ENCODE results near the gene MAN1A1.

MAN1A1 gene

DNA sequence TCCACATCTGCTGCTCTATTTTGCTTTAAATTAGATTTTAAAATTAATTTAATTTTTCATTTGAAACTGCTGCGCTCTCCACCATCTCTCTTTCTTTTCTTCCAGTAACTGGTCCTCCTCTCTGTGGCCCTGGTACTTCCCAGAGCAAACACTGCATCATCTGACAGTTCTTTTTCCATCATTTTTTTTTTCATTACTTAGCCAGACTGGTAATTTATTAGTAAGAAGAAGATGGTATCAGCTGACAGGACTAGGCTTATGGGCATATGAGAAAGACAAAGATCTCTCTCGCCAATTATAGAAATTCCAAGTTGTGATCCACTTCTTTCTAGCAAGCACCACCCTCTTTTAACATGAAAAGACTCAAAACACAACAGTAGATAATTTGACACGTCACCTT is 197.4 kb downstream of the MAN1A1 start:
- in situ Hi-C loops (cut with MboI; ENCODE audit: low sequenced_read_pairs), result no loop called here

GRCh38 chr6:119148825-119149525 is 200.6 kb downstream of the MAN1A1 start:
- in situ Hi-C loops (cut with MboI; ENCODE audit: low sequenced_read_pairs), result no loop called here

- in situ Hi-C loops (cut with MboI; ENCODE audit: low sequenced_read_pairs), result no loop called here
Observed at GRCh38 chr6:119148098-119148824, 201.3 kb downstream of the MAN1A1 start.

GRCh38 chr6:119147101-119148053 is 202.2 kb downstream of the MAN1A1 start:
- in situ Hi-C loops (cut with MboI; ENCODE audit: low sequenced_read_pairs), result no loop called here

DNA sequence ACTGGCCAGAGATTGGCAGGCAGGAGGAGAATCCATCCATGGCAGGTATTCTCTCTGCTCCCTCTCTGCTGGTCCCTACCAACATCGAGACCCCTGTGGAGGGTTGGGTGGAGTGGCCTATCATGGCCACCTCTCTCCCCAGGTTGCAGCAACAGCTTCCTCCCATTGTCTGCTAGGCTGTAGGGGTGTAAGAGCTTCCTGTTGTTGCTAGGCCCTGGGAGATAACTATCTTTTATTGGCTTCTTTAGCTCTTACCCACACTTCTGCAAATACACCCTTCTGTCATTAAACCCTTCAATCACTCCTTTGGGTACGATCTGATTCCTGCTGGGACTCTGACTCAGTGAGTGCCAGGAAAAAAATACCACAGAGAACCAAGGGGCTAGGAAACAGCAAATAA is 204.4 kb downstream of the MAN1A1 start:
- in situ Hi-C loops (cut with MboI; ENCODE audit: low sequenced_read_pairs), result no loop called here

GRCh38 chr6:119142637-119143036 is 206.9 kb downstream of the MAN1A1 start:
- in situ Hi-C loops (cut with MboI; ENCODE audit: low sequenced_read_pairs), result no loop called here

- in situ Hi-C loops (cut with MboI; ENCODE audit: low sequenced_read_pairs), result no loop called here
Observed at GRCh38 chr6:119142041-119142440, 207.5 kb downstream of the MAN1A1 start.

- in situ Hi-C loops (cut with MboI; ENCODE audit: low sequenced_read_pairs), result no loop called here
Observed at GRCh38 chr6:119140196-119141140, 209.1 kb downstream of the MAN1A1 start.

DNA sequence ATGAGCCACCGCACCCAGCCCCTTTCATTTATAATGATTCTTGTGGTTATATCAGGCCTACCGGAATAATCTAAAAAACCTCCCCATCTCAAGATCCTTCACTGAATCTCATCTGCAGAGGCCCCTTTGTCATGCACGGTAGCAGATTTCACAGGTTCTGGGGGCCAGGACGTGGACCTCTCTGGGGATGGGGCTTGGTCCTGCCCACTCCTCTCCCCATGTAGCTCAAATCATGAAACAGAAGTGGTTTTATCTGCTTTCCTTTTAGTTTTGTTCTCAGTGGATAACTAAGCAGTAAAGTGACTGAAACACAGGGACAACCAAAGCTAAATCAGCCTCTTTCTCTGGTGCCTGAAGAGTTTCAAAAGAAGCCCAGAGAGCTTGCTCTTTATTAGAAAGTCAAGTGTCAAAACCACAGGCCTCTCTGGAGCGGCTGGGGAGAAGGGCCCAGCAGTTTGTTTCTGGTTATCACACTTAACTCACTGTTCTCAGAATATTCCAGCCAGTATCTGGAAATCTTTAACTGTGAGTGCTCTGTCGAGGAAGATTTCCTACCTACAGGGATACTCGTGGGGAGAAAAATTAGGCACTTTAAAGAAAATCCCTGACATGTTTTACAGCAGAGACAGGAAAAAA is 210.5 kb downstream of the MAN1A1 start:
- in situ Hi-C loops (cut with MboI; ENCODE audit: low sequenced_read_pairs), result no loop called here

GRCh38 chr6:119137194-119138072 is 212.1 kb downstream of the MAN1A1 start:
- in situ Hi-C loops (cut with MboI; ENCODE audit: low sequenced_read_pairs), result no loop called here

GRCh38 chr6:119134752-119135151 is 214.8 kb downstream of the MAN1A1 start:
- in situ Hi-C loops (cut with MboI; ENCODE audit: low sequenced_read_pairs), result no loop called here

GRCh38 chr6:119133400-119133799 is 216.2 kb downstream of the MAN1A1 start:
- in situ Hi-C loops (cut with MboI; ENCODE audit: low sequenced_read_pairs), result no loop called here

DNA sequence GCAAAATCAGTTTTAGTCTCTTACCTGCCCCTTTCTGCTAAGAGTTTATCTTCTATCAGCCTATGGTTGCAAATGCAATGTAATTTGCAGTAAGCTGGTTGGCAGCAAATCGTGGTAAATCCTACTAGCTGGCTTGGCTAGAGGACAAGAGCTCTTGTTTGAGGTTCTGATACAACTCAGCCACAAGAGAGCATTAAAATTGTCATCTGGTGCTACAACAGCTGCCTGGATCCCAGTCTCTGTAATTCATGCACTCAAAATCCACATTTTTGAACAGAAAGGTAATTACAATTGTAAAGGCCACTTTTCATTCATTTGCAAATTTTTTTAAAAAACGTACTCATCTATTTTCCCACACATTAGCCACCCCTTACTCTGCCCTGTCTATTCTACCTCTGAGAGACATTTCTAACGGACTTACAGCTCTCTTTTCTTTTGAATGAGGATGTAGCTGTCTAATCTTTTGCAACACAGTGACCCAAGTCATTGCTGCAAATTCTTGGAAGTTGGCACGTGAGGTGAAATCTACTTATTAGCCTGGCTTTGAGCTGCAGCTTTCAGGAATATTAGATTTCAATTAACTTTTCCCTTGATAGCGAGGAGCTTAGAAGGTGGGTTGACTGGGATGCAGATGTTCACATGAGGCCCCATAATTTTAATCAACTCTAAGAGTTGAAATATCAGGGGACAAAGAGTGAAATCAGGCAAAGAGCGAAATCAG is 217.1 kb downstream of the MAN1A1 start:
- in situ Hi-C loops (cut with MboI; ENCODE audit: low sequenced_read_pairs), result no loop called here

DNA sequence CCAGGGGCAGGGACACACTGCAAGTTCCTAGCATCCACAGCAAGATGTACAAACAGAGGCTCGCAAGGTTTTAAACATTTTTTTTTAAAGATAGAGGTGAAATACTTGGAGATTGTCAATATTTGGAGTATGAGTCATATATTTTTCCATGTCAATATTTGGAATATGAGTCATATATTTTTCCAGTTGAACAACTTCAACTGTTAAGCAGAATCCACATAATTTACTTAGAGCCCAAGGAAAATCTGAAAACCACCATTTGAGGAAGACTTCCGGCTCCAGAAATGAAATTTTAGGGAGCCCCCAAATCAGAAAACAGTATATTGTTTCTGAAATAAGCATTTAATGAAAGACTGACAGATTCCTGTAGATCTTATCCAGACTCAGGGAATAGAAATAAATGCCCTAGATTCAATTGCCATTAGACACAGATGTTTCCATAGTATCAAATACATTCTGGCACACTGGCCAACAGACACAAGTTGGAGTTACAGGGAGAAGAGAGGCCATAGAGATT is 219.5 kb downstream of the MAN1A1 start:
- in situ Hi-C loops (cut with MboI; ENCODE audit: low sequenced_read_pairs), result no loop called here

DNA sequence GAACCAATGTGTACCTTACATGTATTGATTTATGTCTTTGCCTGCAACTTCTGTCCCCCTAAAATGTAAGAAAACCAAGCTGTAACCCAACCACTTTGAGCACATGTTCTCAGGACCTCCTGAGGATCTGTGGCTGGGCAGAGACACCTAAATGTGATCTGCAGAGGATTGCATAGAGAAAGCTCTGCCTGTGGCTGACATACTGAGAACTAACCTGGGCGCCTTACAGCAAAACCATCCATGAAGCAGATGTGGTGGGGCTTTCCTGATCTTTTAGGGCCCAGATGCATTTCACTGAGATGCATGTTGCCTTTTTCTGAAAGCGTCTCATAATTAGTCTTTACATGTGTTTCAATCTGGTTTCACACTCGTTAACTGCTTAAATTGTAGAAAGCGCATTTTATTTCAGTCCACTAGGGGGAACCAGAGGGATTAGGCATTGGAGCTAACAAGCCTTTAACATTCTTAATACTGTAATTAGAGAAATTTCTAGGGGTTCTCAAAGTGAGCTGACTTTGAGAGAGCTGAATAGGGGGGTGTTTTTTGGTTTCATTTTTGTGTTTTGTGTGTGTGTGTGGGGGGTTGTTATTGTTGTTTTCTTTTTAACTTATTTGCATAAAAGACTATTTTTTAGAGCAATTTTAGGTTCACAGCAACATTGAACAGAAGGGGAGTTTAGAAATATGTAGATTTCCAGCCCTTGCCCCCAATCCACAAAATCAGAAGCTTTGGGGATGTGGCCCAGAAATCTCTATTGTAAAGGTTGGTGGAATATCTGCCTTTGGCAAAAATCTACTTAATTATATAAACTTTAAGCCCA is 220.2 kb downstream of the MAN1A1 start:
- in situ Hi-C loops (cut with MboI; ENCODE audit: low sequenced_read_pairs), result no loop called here

DNA sequence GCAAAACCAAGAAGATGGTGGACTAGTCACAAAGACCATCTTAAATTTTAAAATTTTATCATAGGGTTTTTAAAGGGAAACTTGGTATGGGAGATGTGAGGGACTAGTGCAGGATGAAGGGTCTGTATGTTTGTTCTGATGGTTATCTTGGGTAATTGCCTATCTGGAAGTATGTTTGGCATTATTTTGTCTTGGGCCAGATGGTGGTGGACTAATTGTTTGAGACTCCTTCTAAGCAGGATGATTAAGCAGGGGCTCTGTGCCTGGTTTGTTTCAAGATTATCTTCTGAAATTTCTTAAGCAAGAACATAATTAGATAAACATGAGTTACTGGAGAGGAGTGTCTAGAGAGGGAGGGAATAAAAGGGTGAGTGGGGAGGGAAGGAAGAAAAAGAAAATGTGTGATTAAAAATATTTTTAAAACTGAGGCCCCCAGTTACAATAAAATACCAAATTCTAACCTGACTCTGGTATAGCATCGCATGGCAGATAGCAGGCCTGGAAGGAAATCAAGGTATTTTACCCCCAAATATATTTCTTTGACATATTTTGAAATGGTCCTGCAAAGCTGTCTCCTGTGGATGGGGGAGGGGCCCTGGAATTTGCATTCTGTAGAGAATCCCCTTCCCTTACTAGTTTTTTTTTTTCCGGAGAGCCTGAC is 221.2 kb downstream of the MAN1A1 start:
- in situ Hi-C loops (cut with MboI; ENCODE audit: low sequenced_read_pairs), result no loop called here

DNA sequence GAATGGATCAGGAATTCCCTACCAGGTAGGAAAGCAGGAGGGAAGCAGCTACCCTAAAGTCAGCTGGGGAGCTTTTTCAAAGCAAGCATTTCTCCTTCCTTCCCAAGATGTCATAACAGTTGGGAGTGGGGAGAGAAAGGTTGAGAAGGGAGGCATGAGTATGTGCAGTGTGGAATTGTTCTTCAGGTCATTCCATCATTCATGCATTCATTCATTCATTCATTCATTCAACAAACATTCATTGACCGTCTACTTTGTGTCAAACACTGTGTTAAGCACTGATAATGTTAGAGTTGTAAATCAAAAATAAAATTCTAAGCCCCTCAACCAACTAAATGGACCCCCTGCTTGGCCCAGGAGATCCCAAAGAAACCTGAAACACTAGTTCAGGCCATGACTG is 221.9 kb downstream of the MAN1A1 start:
- in situ Hi-C loops (cut with MboI; ENCODE audit: low sequenced_read_pairs), result no loop called here

All from hTERT RPE-1 (cell line).